ENCODE data around the gene TTLL12.

TTLL12 gene

GRCh38 chr22:43185860-43186261, 1.1 kb downstream of the TTLL12 start:
- Histone ChIP-seq H3K27ac (ENCODE audit: low read length) (peak overlapping the region; percentile 32; the same call in 1 of the 2 replicates), H3K4me3 (ENCODE audit: low read length) (peak overlapping the region; percentile 80)
- TF ChIP-seq EZH2phosphoT487 (IDR thresholded peaks at IDR 0.05; ENCODE audit: low read length) (no peak), EZH2 (optimal IDR thresholded peaks at IDR 0.05; ENCODE audit: low read depth, low read length) (no peak), CTCF (IDR thresholded peaks at IDR 0.05; ENCODE audit: low read length) (no peak)

GRCh38 chr22:43183496-43184277, 3.2 kb downstream of the TTLL12 start:
- no peaks in the 10 kb centered on the region for H4K20me1 ChIP-seq (ENCODE audit: insufficient read depth, low read length)
- no peak for DNase-seq
- H3K4me3 ChIP-seq (ENCODE audit: low read length) = no peak overlapping the region
- no peak overlapping the region for H2AFZ ChIP-seq (ENCODE audit: low read length)
- H3K27me3 ChIP-seq (replicated peaks; ENCODE audit: insufficient read depth, low read length) = no peaks in the 10 kb centered on the region
- TF ChIP-seq EZH2 (optimal IDR thresholded peaks at IDR 0.05; ENCODE audit: low read depth, low read length) (no peak), EZH2phosphoT487 (IDR thresholded peaks at IDR 0.05; ENCODE audit: low read length) (no peak), CTCF (IDR thresholded peaks at IDR 0.05; ENCODE audit: low read length) (no peak)
- H3K9ac ChIP-seq (ENCODE audit: low read length) = no peak overlapping the region
- no peaks in the 10 kb centered on the region for H3K9me3 ChIP-seq (replicated peaks; ENCODE audit: insufficient read depth, low read length)
- H3K27ac ChIP-seq (ENCODE audit: low read length) = no peak overlapping the region
- peaks cover 6% of the 10 kb centered on the region for H3K4me1 ChIP-seq (ENCODE audit: low read length)
- H3F3A ChIP-seq (ENCODE audit: insufficient read depth, low read length) = peaks cover 7% of the 10 kb centered on the region
- H3K36me3 ChIP-seq (replicated peaks; ENCODE audit: insufficient read depth, low read length) = peaks cover 9% of the 10 kb centered on the region
- no peaks in the 10 kb centered on the region for H3K9me2 ChIP-seq (replicated peaks; ENCODE audit: insufficient read depth, low read length)
- H3K4me2 ChIP-seq (ENCODE audit: low read depth, low read length) = no peak overlapping the region
- H3K79me2 ChIP-seq (ENCODE audit: low read length) = peaks cover 42% of the 10 kb centered on the region

More at GRCh38 chr22:43185860-43186261, 1.1 kb downstream of the TTLL12 start:
- H3F3A ChIP-seq (ENCODE audit: insufficient read depth, low read length) = peaks cover 7% of the 10 kb centered on the region
- H2AFZ ChIP-seq (ENCODE audit: low read length) = no peak overlapping the region
- H3K4me1 ChIP-seq (ENCODE audit: low read length) = peaks cover 6% of the 10 kb centered on the region
- peak overlapping the region; percentile 91 for H3K4me2 ChIP-seq (ENCODE audit: low read depth, low read length)
- no peaks in the 10 kb centered on the region for H3K9me3 ChIP-seq (replicated peaks; ENCODE audit: insufficient read depth, low read length)
- peaks cover under 1% of the 10 kb centered on the region; the same call in 1 of the 2 replicates for H3K27me3 ChIP-seq (replicated peaks; ENCODE audit: insufficient read depth, low read length)
- H3K9me2 ChIP-seq (replicated peaks; ENCODE audit: insufficient read depth, low read length) = no peaks in the 10 kb centered on the region
- no peaks in the 10 kb centered on the region for H3K36me3 ChIP-seq (replicated peaks; ENCODE audit: insufficient read depth, low read length)
- H4K20me1 ChIP-seq (ENCODE audit: insufficient read depth, low read length) = no peaks in the 10 kb centered on the region
- peaks cover 40% of the 10 kb centered on the region for H3K79me2 ChIP-seq (ENCODE audit: low read length)
- H3K9ac ChIP-seq (ENCODE audit: low read length) = peak overlapping the region; percentile 84
- DNase-seq = peak; percentile 29

GRCh38 chr22:43182726-43183125, 4.2 kb downstream of the TTLL12 start:
- TF ChIP-seq CTCF (IDR thresholded peaks at IDR 0.05; ENCODE audit: low read length) (no peak), EZH2phosphoT487 (IDR thresholded peaks at IDR 0.05; ENCODE audit: low read length) (no peak)
- Histone ChIP-seq H3K4me2 (ENCODE audit: low read depth, low read length) (no peak overlapping the region), H3K27ac (ENCODE audit: low read length) (no peak overlapping the region), H3K9me2 (replicated peaks; ENCODE audit: insufficient read depth, low read length) (no peaks in the 10 kb centered on the region), H4K20me1 (ENCODE audit: insufficient read depth, low read length) (no peaks in the 10 kb centered on the region), H3K27me3 (replicated peaks; ENCODE audit: insufficient read depth, low read length) (no peaks in the 10 kb centered on the region), H2AFZ (ENCODE audit: low read length) (no peak overlapping the region), H3K4me3 (ENCODE audit: low read length) (no peak overlapping the region), H3K9ac (ENCODE audit: low read length) (no peak overlapping the region), H3K9me3 (replicated peaks; ENCODE audit: insufficient read depth, low read length) (no peaks in the 10 kb centered on the region), H3K36me3 (replicated peaks; ENCODE audit: insufficient read depth, low read length) (peaks cover 9% of the 10 kb centered on the region), H3K79me2 (ENCODE audit: low read length) (peaks cover 42% of the 10 kb centered on the region), H3K4me1 (ENCODE audit: low read length) (peaks cover 6% of the 10 kb centered on the region), H3F3A (ENCODE audit: insufficient read depth, low read length) (peaks cover 2% of the 10 kb centered on the region)
- DNase-seq = no peak
